Activated effector memory CD4-positive, alpha-beta T cell treated with Interleukin-2 at 50 U/mL for 16 hours (primary cell): ENCODE measurements around the gene C5AR1.
A peak's percentile ranks its signal among the peaks of the same experiment; 100 is the strongest.
"Not testable (repeated sequence)": the region's sequence is repeated elsewhere in the genome, so short reads cannot be mapped to it uniquely, and the experiment has no call there.

Source experiments
- DNase-seq: peaks from one replicate; pipeline ENCODE4 v3.0.0-alpha.2; 2020

Gene C5AR1

GRCh38 chr19:47336765-47337718 is 27.4 kb downstream of the C5AR1 start:
- DNase-seq: peak; percentile 19

DNA sequence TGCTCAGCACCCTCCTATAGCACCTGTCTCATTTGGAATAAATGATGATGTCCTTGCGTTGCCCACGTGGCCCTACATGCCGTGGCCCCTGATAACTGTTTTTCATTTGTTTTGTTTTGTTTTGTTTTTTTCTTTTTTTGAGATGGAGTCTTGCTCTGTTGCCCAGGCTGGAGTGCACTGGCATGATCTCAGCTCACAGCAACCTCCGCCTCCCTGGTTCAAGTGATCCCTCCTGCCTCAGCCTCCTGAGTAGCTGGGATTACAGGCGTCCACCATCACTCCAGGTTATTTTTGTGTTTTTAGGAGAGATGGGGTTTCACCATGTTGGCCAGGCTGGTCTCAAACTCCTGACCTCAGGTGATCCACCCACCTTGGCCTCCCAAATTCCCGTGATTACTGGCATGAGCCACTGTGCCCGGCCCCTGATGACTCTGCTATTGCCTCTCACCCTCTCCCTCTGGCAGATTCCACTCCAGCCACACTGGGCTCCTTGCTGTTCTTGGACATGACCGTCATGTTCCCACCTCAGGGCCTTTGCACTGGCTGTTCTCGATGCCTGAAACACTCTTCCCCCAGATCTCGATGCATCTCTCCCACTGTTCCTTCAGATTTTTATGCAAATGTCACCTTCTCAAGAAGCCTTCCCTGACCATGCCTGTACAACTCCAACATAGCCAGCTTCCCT is 29.7 kb downstream of the C5AR1 start:
- no peak for DNase-seq

DNA sequence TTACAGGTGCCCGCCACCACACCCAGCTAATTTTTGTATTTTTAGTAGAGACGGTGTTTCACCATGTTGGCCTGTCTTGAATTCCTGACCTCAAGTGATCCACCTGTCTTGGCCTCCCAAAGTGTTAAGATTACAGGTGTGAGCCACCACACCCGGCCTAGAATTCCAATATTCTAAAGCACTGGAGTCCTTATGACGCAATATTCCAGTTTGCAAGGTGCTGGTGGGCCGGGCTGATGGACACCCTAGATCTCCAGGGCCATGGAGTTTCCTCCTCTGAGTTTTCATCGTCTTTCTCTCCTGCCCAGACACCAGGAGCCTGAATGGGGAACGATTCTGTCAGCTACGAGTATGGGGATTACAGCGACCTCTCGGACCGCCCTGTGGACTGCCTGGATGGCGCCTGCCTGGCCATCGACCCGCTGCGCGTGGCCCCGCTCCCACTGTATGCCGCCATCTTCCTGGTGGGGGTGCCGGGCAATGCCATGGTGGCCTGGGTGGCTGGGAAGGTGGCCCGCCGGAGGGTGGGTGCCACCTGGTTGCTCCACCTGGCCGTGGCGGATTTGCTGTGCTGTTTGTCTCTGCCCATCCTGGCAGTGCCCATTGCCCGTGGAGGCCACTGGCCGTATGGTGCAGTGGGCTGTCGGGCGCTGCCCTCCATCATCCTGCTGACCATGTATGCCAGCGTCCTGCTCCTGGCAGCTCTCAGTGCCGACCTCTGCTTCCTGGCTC is 31.0 kb downstream of the C5AR1 start:
- DNase-seq: no peak

GRCh38 chr19:47341734-47342133 is 32.1 kb downstream of the C5AR1 start:
- no peak for DNase-seq

- DNase-seq: no peak
These were observed 33.6 kb downstream of the C5AR1 start for GRCh38 chr19:47343194-47343802.

DNA sequence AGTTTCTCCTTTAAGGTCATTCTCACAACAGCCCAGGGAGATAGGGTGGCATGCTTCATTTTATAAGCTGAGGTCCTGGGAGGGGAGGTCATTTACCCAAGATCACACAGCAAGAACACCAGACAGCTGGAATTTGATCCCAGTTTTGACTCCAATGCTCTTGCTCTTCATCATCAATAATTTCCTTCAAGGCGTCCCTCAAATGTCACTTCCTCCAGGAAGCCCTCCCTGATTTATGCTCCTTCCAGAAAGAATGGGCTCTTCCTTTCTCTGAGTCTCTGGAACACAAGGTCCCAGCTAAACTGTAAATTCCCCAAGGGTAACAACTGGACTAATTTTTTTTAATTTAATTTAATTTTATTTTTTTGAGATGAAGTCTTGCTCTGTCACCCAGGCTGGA is 34.8 kb downstream of the C5AR1 start:
- DNase-seq: no peak

- not testable (repeated sequence) for DNase-seq
These were observed 36.4 kb downstream of the C5AR1 start for GRCh38 chr19:47346024-47346423.

- DNase-seq: peak; percentile 99
These were observed 39.4 kb downstream of the C5AR1 start, which contains the start of gene DHX34 for GRCh38 chr19:47348819-47349795. DHX34 (plus strand) TSS chr19:47349315; CDS start chr19:47353031, 3,716 bp downstream.

DNA sequence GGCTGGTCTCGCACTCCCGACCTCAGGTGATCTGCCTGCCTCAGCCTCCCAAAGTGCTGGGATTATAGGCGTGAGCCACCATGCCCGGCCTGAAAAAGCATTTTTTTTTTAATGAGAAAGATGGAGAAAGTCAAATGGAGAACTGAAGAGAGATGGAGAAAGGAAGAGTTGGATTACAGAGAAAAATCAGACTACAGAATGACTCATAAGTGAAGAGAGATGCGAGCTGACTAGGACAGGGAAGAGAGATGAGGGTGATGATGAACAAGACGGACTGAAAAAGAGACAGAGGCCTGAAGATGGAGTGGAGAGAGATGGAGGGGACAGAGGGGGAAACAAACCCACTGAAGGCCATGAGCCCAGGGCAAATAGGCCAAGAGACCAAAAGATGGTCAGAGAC is 41.0 kb downstream of the C5AR1 start:
- DNase-seq: no peak

- DNase-seq: no peak
These were observed 41.9 kb downstream of the C5AR1 start for GRCh38 chr19:47351548-47351947.

- no peak for DNase-seq
These were observed 42.4 kb downstream of the C5AR1 start for GRCh38 chr19:47352095-47352494.

- DNase-seq: no peak
These were observed 43.6 kb downstream of the C5AR1 start for GRCh38 chr19:47353307-47353712.

- no peak for DNase-seq
These were observed 47.2 kb downstream of the C5AR1 start for GRCh38 chr19:47356900-47357299.

DNA sequence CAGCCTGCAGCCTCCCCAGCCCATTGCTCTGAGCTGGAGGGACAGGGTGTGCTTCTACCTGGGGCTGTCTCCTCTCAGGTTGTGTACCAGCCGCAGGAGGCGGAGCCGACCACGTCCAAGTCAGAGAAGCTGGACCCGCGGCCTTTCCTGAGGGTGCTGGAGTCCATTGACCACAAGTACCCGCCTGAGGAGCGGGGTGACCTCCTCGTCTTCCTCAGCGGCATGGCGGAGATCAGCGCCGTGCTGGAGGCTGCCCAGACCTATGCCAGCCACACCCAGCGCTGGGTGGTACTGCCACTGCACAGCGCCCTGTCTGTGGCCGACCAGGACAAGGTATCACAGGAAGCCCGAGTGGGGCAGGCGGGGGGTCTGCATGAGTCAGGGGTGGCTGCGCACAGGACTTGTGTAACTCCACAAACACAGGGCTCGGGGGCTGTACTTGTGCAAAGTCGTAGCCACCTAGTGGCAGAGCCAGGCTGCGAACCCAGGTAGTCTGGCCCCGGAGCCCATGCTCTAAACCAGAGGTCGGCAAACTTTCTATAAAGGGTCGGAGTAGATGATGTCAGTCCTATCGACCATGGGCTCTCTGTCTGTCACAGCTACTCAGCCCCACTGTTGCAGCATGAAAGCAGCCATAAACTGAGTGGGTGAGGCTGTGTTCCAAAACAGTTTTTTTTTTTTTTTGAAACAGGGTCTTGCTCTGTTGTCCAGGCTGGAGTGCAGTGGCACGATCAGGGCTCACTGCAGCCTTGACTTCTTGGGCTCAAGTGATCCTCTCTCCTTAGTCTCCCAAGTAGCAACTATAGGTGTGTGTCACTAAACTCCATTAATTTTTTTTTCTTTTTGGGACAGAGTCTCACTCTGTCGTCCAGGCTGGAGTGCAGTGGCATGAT is 48.4 kb downstream of the C5AR1 start:
- no peak for DNase-seq

DNA sequence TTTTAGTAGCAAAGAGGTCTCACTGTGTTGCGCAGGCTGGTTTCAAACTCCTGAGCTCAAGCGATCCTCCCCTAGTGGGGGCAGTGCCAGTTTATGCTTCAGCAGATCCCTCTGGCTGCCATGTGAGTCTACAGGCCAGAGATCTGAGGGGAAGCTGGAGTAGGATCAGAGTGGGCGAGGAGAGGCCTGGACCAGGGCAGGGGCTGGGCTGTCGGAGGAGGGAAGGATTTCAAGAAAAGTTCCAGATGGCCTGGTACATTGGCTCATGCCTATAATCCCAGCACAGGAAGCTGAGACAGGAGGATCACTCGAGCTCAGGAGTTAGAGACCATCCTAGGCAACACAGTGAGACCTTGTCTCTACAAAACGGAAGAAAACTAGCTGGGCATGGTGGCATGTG is 49.3 kb downstream of the C5AR1 start:
- no peak for DNase-seq

DNA sequence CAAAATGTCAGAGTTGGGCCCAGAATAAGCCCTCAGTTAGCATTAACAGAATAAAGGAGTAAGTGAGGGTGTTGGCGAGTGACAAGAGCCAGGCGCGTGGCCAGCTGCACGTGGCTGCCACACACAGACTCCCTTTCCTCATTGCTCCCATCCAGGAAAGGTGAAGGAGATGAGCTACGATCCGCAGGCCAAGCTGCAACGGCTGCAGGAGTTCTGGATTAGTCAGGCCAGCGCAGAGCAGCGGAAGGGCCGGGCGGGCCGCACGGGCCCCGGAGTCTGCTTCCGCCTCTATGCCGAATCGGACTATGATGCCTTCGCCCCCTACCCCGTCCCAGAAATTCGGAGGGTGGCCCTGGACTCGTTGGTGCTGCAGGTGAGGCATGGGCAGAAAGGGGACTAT is 52.7 kb downstream of the C5AR1 start:
- DNase-seq: no peak

- no peak for DNase-seq
These were observed 54.3 kb downstream of the C5AR1 start for GRCh38 chr19:47363758-47364531.

GRCh38 chr19:47365455-47365854 is 55.8 kb downstream of the C5AR1 start:
- DNase-seq: not testable (repeated sequence)

DNA sequence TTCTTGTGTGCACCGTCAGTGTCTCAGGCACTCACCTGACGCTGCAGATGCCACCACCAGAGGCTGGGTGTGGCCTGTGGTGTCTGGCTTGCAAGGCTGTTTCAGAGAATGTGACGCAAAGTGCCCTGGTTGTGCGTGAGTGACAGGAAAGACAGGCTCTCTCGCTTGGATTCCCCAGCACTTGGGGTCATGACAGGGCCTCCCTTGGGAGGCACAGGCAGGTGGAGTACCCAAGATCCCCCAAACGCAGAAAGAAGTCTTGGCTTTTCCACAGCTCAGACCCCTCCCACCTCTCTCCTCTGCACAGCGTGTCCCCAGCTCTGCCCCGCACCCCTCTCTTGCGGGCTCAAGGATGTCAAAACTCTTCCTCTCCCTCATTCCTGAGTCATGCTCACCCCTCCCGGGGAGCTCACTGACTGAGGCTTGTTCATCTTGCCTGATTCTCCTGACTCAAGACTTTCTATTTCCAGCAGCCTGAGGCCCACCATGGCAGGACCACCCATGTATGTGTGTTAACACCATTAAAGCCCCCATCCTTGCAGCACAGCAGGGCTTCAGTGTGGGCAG is 60.5 kb downstream of the C5AR1 start:
- no peak for DNase-seq
